ENCODE results near the gene KLHL5.

KLHL5 gene

DNA sequence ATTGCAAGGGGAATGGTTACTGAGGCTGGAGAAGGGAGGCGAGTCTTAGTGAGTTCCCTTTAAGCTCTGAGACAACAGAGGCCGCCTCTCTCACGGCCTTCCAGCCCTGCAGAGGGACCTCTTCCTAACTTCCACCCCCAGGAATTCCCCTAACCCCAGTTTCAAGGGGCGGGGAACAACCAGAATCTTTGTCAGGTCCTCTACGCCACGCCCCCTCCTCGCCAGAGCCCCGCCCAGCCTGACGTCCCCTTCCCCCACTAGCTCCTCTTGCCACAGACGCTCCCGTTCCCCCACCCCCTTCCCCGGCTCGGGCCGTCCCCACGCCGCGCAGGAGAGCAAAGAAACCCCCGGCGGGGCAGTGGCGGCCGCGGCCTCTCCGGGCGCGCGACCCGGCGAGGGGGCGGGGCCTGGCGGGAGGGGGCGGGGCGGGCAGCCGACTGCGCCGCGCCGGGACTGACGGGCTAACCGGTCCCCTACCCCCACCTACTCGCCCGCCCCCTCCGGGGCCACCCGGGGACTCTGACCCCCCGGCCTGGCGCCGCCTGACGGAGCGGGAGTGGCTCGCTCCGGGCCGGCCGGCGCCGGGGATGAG, 17.6 kb upstream of the KLHL5 start:
- peak; percentile 93 for DNase-seq (ENCODE audit: low read depth)

DNA sequence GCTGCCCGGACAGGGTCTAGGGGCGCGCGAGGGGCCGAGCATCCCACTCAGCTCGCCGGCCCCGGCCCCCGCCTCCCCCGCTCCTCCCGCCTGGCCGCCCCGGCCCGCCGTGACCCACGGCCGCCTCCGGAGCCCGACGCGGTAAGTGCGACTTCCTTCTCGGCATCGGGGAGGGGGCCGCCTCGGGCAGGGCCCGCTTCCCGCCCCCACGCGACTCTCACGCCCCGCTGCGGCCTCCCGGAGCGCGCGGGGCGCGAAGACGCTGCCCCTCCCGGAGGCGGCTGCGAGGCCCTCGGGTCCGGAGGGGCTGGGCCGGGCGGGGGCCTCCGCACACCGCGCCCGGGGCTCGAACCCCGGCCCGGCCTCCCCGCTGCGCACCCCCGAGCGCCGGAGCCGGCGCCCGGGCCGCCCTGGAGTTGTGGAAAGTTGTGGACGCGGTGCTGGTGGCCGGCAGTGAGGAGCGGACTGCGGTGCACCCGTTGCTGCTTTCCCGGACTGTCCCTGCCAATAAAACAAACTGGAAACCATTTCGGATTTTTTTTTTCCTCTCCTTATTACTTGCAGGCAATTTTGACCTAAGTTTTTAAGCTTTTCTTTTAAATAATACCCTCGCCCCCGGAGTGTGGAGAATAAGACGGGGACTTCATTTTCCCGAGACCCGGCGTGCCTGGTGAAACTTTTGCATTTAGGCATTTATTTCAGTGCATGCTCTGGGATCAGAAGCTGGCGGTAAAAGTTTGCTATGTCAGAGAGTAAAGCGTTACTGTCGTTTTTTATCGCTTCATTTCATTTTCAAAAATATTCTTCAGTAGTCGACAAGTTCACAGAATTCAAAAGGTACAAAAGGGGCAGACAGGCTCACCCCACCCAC, 16.8 kb upstream of the KLHL5 start:
- DNase-seq (ENCODE audit: low read depth) = peak; percentile 11

DNA sequence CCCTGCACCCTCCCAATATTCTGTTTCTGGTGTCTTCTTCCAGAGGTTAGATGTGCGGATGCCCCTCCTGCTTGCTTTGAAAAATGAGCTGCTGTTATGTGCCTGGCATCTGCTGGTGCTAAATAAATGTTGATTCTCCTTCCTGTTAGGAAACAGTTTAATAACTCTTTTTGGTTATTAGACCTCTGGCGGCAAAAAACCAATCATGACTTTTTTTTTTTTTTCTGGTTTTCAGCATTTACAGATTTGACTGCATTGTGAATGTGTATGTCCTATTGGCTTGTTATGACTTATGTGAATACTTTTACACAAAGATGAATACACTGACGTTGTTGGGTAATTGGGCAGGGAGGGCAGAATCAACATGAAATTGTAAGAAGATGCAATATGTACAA, 16.2 kb upstream of the KLHL5 start:
- no peak for DNase-seq (ENCODE audit: low read depth)

DNA sequence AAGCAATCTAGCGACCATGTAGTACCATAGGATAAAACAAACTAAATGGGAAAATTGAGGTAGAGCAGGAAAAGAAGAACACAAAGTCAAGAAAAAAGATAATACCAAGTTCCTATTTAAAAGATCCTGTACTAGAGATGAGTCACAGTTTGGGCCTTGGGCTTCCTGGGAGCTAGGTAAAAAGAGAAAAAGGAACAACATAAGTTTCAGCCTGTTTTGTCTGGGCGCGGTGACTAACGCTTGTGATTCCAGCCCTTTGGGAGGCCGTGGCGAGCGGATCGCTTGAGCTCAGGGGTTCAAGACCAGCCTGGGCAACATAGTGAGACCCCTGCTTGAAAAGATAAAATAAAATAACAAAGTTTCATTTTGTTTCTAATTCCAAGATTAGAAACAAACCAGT, 15.8 kb upstream of the KLHL5 start:
- no peak for DNase-seq (ENCODE audit: low read depth)

DNA sequence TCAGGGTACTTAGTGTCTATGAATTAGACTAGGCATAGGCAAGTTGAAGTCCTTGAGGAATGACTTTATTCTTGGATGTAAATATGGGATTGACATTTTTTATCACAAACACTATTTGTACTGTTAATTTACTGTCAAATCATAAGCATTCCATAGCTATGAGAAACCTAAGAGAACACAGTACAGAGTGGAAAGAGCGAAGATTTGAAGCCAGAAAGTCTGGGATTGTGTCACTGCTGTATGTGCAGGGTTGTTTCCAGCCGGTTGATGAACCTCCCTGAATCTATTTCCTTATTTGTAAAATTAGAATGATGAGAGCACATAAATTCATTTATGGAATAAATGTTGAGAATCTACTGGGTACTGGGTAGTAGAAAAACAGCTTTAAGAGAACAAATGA, 14.4 kb upstream of the KLHL5 start:
- no peak for DNase-seq (ENCODE audit: low read depth)

DNA sequence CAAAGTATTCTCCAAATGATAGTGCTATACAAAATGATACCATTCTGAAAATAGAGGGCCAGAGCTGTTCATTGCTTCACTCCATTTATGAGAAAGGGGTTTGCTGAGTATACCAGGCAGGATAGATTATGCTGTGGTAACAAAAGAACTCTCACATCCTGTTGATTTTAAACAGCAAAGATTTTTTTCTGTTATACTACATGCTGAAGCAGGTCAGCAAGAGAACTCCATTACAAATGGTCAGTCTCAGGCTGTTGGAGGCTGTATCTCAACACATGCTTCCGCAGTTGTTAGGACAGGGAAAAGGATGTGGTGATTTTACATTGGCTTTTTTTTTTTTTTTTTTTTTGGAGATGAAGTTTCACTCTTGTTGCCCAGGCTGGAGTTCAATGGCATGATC, 13.7 kb upstream of the KLHL5 start:
- no peak for DNase-seq (ENCODE audit: low read depth)

DNA sequence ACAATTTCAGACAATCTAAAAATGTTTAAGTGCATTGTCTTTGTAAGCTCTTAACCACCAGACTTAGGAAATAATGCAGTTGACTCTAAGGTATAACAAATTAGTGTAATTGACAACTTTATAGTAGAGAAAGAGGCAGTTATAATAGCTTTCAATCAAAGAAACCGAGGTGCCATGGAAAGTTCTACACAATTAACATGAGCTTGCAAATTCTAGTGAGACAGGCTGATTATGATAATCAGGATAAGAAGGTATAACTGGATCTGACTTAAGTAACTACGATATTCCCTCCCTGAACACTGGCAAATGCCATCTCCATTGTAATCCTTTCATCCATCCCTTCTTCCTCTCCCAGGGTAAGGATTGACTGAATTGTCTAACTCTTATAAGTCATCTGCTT, 11.4 kb upstream of the KLHL5 start:
- DNase-seq (ENCODE audit: low read depth) = no peak

DNA sequence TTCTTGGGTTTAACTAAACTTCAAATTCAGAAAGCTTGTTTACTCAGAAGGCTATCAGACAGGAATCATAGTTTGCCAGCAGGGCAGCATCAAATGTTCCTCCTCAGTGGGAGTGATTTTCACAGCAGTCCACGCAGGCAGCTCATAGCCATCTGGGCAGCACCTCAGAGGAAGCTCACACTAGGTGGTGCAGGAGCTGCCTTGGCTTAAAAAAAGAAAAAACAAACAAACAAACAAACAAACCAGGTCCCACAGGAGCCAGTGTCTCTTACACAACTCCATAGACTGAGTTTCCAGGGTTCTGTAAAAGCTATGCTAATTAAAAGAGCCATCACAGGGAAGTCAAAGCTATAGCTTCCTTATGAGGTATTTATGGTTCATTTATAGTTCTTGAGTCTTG, 10.5 kb upstream of the KLHL5 start:
- DNase-seq (ENCODE audit: low read depth) = no peak

DNA sequence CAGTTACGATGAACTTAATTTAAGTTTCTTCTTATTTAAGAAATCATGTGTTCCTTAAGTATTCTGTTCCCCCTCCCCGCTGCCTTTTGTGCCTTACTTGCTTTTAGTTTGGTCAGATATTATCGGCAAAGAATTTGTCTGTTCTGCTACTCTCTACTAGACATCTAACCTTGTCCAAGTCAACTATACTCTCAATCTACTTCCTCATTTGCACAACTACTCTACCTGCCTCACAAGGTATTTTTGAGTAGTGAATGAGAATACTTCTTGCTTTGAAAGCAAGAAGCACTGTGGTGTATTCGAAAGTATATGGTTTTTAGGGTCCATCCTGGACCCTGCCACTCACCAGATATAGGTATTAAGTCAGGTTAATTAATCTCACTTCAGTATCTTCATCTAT, 8.0 kb upstream of the KLHL5 start:
- DNase-seq (ENCODE audit: low read depth) = no peak

DNA sequence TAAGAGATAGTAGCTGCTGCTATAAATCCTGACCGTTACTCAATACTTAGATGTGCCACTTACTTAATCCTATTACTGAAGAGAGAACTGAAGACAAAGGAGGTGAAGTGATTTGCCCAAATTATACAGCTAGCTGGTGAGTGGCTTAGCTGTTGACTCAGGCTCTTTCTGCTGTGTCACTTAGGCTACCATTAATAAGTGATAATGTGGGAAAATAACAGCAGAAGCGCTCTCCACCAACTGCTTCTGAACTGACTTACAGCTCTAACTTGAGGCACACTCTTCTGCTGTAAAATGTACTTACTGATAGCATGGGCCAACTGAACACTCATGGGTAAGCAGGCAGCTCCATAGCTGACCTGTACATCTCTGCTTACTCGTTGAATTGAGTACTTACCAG, 7.5 kb upstream of the KLHL5 start:
- DNase-seq (ENCODE audit: low read depth) = no peak

DNA sequence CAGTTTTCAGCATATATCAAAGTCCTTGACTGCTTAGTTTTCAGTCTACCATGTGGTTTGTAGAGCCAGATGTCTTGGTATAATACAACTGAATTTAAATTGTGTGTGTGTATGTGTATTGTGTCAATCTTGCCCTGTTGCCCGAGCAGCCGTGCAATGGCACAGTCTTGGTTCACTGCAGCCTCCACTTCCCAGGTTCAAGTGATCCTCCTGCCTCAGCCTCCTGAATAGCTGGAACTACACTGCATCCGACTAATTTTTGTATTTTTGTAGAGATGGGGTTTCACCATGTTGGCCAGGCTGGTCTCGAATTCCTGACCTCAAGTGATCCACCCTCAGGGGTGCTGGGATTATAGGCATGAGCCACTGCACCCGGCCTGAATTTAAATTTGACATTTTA, 6.0 kb upstream of the KLHL5 start:
- DNase-seq (ENCODE audit: low read depth) = no peak

DNA sequence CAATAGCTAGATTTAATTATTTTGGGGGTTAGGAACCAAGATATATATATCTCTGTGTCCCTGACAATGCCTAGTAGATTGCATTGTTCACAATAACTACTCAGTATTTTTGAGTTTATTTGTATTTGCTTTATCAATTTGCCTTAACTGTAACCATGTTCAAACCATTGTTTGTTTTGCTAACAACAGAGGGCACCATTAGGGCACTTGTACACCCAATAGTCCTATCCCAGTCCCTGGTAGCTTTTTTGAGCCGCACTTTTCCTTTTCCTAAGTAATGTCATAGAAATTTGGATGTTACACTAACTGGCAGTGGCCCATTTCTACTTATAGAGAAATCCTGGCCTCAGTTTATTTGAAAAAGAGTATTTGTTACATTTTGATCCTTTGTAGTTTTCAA, 575 bp upstream of the KLHL5 start:
- no peak for DNase-seq (ENCODE audit: low read depth)

DNA sequence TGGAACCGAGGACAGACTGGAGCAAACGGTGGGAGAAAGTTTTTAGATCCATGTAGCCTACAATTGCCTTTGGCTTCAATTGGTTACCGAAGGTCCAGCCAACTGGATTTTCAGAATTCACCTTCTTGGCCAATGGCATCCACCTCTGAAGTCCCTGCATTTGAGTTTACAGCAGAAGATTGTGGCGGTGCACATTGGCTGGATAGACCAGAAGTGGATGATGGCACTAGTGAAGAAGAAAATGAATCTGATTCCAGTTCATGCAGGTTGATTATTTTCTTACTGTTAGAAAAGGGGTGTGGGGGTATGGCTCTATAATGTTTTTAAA, 702 bp downstream of the KLHL5 start:
- DNase-seq (ENCODE audit: low read depth) = no peak

DNA sequence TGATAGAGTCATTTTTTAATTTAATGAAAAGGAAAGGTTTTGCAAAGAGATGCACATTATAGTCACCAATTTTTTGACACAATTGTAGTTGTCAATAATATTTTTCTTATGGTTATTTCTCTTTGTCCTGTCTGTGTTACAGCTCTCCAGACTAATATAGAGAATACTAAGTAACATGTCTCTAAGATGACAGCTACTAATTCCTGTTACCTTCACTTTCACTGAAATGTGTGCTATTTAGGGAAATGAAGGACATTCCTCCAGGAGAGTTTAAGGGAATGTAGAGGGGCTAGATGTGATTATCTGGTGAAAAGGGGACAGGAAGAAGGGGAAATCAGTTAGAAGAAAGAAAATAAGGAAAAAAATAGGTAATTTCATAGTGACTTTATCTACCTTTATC, 1.4 kb downstream of the KLHL5 start:
- DNase-seq (ENCODE audit: low read depth) = no peak

DNA sequence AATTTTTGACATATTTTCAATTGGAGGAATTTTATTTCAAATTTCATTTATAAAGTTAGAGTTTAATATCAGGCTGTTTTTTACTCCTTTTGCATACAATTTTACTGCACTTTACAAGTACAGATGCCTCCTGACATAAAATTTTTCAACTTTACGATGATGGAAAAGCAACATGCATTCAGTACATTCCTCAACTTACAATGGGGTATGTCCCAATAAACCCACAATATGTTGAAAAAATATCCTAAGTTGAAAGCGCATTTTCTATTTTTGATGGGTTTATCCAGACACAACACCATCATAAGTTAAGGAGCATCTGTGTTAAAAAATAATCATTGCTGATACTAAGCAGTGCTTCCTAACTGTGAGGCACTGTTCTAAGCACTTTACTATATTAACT, 4.3 kb downstream of the KLHL5 start:
- no peak for DNase-seq (ENCODE audit: low read depth)

DNA sequence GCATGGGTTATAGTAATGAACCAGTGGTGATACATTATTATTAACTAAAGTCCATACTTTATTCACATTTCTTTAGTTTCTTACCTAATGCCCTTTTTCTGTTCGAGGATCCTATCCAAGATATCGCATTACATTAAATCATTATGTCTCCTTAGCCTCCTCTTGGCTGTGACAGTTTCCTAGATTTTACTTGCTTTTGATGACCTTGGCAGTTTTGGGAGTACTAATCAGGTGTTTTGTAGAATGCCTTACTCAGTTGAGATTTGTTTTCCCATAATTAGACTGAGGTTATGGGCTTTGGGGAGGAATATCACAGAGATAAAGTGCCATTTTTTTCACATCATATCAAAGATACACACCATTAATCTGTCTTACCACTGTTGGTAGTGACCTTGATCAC, 5.0 kb downstream of the KLHL5 start:
- DNase-seq (ENCODE audit: low read depth) = no peak

DNA sequence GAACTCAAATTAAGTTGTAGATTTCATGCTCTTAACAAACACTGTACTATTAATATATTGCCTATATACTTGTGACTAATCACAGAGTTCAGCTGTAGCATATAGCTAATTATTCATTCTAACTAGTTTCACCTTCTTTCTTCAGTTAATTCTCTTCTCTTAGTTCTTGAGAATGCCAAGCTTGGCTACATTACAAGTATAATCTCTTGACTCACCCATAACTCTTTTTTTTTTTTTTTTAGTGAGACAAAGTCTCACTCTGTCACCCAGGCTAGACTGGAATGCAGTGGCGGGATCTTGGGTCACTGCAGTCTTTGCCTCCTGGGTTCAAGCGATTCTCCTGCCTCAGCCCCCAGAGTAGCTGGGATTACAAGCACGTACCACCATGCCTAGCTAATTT, 5.4 kb downstream of the KLHL5 start:
- no peak for DNase-seq (ENCODE audit: low read depth)

DNA sequence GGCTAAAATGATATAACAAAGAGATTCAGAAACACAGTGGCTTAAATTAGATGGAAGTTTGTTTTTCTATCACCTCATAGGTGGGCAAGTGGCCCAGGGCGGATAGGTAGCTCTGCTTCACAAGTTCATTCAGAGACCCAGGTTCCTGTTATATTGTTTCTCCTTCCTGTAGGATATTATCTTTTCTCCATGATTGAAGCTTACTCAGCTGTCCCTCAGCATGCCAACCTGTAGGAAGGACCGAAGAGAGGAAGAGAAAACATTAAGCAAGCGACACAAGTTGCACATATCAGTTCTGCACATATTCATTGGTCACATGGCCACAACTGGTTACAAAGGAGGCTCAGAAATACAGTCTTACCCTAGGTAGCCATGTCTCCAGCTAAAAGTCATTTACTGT, 6.9 kb downstream of the KLHL5 start:
- DNase-seq (ENCODE audit: low read depth) = no peak

DNA sequence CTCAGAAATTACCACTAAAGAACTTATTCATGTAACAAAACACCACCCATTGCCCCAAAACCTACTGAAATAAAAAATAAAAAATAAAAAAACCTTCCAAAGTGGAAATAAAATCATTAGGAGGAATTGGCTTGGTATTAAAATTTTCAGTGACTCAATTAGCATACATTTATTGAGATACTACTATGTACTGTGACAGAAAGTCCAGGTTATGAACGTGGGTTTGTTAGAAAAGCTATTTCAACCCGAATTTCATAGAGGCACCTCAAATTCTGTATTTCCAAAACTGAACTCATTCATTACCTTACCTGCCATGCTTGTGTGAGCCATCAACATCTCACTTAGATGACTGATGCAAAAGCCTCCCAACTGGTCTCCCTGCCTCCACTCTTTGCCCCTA, 16.8 kb downstream of the KLHL5 start:
- no peak for DNase-seq (ENCODE audit: low read depth)

DNA sequence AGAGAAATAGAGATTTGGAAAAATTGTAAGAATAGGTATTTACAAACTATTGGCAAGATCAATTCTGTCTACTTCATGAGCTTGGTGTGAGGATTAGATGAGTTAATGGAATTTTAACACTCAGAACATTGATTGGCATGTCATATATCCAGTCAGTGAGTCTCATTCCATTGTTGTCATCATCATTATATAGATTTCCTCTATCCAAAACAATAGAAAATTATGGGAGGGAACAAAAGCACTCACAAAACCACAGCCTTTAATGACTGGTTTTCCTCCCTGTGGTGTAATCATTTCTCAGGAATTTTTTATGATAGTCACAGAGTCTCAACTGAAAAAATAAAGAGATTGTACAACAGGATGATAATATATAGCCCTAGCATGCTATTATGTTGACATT, 21.1 kb downstream of the KLHL5 start:
- no peak for DNase-seq (ENCODE audit: low read depth)

DNA sequence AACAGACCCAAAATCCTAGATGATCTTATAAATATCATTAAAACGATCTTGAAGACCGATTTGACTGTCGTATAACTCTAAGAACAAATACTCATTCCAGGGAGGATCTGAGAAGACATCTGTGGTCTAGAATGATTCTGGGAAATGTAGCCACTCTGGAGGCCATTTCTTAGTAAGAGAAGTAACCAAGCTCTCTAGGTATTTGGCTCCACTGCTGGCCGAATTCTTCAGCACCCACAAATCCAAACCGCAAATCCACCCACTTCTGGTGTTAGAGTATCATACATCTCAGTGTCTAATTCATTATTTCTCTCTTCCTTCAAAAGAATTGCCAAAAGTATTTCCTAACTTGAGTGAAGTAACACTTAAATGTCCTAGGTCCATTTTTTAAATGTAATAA, 23.9 kb downstream of the KLHL5 start:
- DNase-seq (ENCODE audit: low read depth) = no peak

DNA sequence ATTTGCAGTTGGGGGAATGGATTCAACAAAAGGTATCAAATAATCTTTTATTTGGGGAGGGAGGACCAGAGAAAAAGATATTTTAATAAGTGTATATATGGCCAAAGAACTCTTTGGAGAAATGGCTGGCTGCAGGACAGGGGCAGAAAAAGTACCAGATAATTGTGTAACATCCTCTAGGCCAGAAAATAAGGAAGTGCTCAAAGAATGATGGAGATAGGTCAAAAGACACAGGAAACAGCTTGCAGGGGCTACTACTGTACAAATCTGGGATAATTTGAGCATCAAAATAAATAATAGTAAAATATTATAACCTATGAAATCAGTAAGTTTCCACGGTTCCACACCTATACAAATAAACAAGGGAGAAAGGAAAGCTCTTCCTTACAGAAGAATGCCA, 34.8 kb downstream of the KLHL5 start:
- no peak for DNase-seq (ENCODE audit: low read depth)

DNA sequence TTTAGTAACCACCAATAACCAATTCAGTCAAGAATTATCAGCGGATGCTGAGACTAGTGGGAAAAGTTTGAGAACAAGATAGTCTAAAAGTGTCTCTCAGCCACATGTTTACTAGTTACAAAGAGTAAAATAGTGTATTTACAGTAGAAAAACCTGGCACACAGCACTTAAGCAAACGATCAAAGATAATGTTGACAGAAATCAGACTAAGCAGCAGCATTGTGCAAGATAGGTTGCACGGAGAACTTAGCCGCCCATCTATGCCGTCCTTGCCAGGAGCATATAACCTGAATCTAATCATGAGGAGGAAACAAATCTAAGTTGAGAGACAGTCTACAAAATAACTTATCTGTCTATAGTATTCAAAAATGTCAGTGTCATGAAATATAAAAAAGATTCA, 35.3 kb downstream of the KLHL5 start:
- DNase-seq (ENCODE audit: low read depth) = no peak

DNA sequence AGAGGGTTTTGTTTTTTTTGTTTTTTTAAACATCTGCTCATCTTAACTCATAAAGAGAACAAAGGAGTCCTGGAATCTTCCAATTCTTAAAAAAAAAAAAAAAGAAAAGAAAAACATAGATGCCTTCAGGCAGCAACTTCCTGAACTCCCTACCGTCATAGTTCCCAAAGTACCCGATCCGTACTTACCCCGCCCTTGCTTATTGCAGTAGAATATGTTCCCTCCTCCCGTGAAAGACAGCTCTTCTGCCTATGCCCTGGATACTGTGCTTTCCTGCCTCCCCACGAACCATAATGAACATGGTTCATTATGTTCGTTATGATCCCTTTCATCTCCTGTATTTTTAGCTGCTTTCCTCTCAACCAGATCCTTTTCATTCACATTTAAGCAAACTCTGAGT, 40.3 kb downstream of the KLHL5 start:
- DNase-seq (ENCODE audit: low read depth) = no peak

Data from stimulated activated CD4-positive, alpha-beta T cell treated with anti-CD3 and anti-CD28 coated beads, Interleukin-2, amount 100 ng/mL, for 4 hours (primary cell).